Measurements from ENCODE around the gene TMEFF1.
"Not testable (repeated sequence)": the region's sequence is repeated elsewhere in the genome, so short reads cannot be mapped to it uniquely, and the experiment has no call there.

The TMEFF1 gene, protein sequence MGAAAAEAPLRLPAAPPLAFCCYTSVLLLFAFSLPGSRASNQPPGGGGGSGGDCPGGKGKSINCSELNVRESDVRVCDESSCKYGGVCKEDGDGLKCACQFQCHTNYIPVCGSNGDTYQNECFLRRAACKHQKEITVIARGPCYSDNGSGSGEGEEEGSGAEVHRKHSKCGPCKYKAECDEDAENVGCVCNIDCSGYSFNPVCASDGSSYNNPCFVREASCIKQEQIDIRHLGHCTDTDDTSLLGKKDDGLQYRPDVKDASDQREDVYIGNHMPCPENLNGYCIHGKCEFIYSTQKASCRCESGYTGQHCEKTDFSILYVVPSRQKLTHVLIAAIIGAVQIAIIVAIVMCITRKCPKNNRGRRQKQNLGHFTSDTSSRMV

DNA sequence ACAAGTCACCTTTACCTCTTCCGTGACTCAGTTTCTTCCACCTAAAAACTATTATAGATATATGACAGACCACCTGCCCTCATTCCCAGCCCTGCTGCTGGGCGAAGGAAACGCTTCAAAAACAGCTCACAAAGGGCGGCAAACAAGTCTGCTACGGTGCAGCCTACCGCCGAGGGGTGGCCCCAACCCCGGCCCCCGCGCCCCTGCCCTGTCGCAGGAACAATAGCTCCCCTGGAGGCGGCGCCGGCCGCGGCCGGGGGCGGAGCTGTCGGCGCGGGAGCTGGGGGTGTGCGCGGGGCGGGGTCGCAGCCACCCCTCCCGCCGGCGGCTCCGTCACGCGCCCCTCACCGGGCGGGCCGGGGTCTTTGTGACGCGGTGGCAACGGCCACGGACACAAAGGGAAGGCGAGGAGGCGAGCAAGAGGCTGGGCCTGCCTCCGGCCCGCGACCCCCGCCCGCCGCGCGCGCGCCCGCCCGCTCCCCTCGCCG, at the start of gene TMEFF1:
TSS of gene TMEFF1 (plus strand) at position 362 of the 488 bp plus-strand sequence. CDS start 396 bp downstream, outside the sequence.
- no peak for DNase-seq (ENCODE audit: low read depth)

GRCh38 chr9:100425758-100426157, 47.2 kb upstream of the TMEFF1 start:
- DNase-seq (ENCODE audit: low read depth) = no peak

GRCh38 chr9:100426189-100426529, 46.8 kb upstream of the TMEFF1 start:
- DNase-seq (ENCODE audit: low read depth) = no peak

DNA sequence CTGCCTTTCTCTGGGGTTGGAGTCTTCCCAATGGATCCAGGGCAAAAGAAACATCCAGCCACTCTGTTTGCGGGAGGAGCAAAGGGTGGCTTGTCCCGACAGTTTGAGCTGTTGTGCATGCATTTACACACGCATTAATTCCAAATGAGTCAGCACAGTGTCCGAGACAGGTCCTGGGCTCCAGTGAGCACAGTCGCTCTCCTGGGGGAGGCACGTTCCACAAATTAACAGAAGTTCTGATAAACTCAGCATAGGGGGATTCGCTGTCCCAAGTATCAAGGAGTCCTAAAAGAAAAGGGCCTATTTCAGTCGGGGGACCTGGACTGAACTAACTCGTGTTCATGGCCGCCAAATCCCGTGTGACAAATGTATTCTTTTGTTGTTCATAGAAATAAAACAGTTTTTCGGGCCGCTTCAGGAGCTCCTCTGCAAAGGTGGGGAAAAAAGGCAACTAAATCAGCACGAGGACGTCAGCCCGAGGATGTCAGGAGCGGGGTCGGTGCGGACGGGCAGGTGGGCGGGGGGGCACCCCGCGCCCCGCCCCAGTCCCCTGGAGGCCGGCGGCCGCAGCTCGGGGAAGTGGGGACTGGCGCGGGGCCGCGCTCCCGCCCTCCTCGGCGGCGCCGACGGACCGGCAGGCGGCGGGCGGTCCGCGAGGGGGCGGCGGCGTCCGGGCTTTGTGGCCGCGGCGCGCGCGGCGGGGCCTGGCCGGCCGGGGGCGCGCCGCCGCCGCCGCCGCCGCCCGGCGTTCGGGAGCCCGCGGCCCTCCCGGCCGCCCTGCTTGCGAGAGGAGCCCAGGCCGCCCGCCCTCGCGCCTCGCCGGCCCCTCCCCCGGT, 46.2 kb upstream of the TMEFF1 start, which contains the start of gene MSANTD3:
TSS of gene MSANTD3 (plus strand) at position 614 of the 836 bp plus-strand sequence. CDS start 14,796 bp downstream, outside the sequence.
- no peak for DNase-seq (ENCODE audit: low read depth)

GRCh38 chr9:100427366-100428263, 45.3 kb upstream of the TMEFF1 start:
- no peak for DNase-seq (ENCODE audit: low read depth)

DNA sequence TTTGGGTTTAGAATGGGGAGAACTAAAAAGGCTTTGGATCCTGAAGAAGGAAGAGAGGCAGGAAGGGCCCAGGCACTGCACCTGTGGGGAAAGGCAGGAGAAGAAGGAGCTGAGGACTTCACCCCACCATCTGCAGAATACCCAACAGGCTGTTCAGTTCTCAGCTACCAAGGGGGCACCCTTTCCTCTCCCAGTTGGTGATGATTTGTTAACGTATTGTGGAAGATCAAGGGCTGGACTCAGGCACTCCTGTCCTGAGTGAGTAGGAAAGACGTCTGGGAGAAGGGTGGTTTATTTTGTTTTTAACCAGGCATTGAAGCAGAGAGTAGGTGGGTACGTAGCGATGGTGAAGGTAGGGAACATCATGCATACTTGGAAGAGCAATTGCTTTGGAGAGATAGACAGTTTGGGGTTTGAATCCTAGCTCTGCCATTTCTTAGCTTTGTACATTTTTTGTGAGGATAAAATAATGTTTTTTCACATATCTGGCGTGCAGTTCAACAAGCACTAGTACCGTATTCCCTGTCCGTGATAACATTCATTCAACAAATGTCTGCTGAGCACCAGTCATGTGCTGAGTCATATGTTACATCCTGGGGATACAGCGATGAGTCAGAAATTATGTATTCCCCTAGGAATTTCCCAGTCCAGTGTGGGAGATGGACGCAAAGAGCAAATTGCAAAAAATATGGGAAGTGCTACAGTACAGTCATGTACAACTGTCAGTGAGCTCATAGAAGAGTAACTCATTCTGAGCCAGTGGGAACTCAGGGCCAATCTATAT, 43.9 kb upstream of the TMEFF1 start:
- no peak for DNase-seq (ENCODE audit: low read depth)

GRCh38 chr9:100430286-100430940, 42.5 kb upstream of the TMEFF1 start:
- DNase-seq (ENCODE audit: low read depth) = no peak

DNA sequence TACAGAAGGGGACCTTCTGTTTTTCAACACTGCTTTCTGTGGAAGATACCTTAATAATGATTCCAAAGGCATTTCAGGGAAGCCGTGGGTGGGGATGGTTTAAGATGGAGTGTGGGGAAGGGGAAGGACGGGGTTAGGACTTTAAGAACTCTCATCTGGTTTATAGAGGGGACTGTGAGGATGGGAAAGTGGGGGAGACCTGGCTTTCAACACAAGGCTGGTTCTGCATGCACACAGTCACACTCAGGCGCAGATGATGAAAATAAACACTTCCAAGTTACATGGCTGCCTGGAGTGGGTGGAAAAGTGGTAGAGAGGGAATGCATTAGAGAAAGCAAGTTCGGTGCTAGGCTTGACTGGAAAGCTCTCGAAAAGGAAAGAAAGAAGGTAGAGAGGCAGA, 41.1 kb upstream of the TMEFF1 start:
- DNase-seq (ENCODE audit: low read depth) = no peak

GRCh38 chr9:100432736-100433135, 40.2 kb upstream of the TMEFF1 start:
- no peak for DNase-seq (ENCODE audit: low read depth)

DNA sequence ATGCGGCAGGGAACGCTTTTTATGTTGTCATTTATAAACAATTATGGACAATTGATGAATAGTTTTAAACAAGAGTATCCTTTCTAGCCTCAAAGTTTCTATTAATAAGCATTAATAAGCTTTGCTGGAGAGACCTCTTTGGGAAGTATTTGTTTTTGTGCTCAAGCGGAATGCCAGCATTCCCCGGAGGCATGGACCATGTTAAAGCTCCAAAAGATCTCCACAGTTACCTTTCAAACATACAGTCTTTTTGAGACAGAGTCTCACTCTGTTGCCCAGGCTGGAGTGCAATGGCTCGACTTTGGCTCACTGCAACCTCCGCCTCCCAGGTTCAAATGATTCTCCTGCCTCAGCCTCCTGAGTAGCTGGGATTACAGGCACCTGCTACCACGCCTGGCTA, 36.4 kb upstream of the TMEFF1 start:
- no peak for DNase-seq (ENCODE audit: low read depth)

GRCh38 chr9:100437860-100438805, 34.8 kb upstream of the TMEFF1 start:
- peak; percentile 59 for DNase-seq (ENCODE audit: low read depth)

GRCh38 chr9:100440071-100440470, 32.9 kb upstream of the TMEFF1 start:
- DNase-seq (ENCODE audit: low read depth) = no peak

GRCh38 chr9:100440487-100440886, 32.5 kb upstream of the TMEFF1 start:
- DNase-seq (ENCODE audit: low read depth) = not testable (repeated sequence)

DNA sequence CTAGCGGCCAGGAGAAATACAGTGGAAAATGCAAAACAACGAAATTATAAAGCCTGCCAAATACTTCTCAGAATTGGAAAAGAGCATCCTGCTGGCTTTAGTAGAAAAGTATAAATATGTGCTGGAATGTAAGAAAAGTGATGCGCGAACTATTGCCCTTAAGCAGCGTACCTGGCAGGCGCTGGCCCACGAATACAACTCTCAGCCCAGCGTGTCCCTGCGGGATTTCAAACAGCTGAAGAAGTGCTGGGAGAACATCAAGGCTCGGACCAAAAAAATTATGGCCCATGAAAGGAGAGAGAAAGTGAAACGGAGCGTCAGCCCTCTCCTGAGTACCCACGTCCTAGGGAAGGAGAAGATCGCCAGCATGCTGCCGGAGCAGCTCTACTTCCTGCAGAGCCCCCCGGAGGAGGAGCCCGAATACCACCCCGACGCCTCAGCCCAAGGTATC, 31.0 kb upstream of the TMEFF1 start:
- no peak for DNase-seq (ENCODE audit: low read depth)

DNA sequence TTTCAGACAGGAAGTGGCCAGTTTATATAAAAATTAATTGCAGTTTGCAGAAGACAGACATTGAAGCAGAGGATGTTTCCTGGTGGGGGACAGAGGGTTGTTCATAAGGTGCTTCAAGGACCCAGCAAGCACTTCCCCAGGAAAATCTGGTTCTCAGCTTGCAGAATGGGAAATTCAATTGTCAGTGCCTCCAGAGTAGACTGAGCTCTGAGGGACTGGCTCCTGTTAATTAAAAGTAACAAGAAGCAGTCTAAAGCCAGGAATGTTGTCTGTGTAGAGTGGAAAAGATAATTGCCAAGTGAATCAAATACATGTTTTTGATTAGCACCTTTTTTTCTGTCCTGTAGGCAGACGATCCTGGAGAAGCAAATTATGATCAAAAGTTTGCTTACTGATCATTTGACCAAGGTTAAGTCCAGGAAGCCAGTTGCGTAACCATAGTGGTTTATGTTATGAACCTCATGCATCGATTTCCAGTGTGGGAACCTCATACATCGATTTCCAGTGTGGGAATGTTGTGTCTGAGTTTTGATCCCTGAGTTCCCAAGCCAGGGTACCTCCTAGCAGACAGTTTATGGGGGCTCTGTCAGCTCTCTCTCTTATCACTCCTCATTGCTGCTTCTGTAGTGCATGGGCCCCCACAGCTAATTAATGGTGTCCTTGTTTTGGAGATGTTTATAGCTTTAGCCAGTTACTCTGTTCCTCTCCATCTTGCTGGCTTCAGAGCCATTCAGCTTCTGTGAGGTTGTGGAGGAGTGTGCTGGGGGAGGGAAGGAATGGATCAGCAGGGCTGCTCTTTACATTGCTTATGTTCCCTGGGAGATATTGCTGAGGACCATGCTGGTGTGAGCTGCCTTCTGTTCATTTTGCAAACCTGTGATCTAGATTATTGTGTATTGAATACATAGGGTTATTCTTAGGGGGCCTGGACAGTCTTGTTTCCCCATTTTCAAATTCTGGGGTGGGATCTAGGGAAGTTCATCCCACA, 28.9 kb upstream of the TMEFF1 start:
- DNase-seq (ENCODE audit: low read depth) = no peak

DNA sequence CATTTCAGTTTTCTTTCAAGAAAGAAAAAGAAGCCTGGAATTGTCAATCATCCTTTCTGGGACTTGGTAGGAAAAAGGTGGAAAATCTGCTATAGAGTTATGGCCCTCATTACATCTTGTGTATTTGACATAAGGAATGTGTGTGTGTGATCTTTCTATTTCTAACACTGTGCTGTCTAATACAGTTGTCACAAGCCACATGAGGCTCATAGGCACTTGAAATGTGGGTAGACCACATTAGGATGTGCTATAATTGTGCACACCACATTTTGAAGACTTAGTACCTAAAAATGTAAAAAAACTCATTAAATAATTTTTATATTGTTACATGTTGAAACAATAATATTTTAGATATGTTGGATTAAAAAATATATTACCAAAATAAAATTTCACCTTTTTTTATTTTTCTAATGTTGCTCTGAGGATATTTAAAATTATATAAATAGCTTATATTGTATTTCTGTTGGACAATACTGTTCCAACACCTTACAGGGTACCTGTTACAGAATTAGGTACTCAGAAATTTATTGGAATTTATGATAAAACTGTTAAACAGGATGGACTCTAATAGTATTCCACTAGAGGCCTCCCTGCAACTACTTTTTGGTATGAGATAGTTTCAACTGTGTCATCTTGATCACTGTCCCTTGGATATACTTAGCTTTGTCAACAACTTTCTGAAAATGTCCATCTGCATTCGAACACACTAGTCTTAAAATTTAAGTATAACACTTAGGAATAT, 27.6 kb upstream of the TMEFF1 start:
- DNase-seq (ENCODE audit: low read depth) = no peak

DNA sequence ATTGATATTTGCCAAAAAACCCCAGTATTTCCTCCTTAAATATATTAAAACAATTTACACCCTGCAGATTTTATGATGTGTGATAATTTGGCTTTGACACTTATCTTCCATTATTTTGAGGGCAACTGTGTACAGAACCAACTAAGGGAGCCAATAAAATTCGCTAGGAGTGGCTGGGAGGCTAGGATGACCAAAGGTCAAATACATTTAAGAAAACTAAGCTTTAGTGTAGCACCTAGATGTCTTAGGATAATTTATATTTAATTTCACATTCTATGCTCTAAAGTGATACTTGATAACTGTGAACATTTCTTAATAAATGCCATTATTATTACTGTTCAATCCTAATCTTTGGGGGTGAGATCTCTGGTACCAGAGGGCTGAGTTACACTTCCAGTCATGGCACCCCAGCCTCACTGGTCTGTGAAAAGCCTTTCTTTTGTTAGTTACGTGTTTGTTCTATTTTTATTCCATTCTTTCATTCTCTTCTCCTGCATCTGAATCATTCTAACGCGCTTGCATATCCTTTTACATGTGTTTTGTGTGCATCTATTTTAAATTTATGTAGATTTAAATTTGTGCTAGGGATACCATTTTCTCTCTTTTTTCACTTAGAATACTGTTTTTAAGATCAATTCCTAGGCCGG, 26.9 kb upstream of the TMEFF1 start:
- DNase-seq (ENCODE audit: low read depth) = no peak
